ENCODE results near the gene ARID1B.

ARID1B gene

DNA sequence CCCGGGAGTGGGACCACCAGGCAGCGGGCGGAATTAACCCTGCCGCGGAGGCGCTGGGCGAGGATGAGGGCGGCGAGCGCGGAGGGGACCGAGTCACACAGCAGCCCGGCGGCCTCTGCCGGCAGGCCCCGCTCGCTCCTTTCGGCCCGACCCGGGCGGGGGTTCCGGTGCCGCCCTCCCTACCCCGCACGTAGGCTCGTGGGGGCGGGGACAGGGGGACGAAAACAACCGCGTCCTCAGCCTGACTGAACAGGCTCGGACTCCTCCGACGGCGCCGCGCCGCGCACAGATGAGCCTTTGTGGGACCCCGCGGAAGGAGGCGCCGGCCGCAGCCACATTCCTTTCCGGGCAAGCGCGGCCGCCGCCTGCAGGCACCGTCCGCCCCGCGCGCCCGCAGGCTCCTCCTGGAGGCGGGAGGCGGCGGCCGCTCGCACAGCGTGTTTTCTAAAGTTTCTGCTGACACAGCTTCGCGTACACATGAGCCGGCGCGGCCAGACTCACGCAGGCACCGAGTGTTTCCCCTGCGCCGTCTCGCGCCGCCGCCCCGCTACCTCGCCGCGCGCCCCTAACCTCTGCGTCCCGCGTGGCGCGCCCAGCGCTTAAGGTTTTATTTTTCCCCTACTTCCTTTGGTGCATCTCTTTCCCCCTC is 244.3 kb downstream of the ARID1B start:
- Histone ChIP-seq H3K79me2 (peaks cover 25% of the 10 kb centered on the region), H3K27ac (peak overlapping the region; percentile 98), H3K4me3 (ENCODE audit: low read depth, low read length) (peak overlapping the region; percentile 73), H3K27me3 (ENCODE audit: control insufficient read depth, insufficient read depth, low read length) (no peaks in the 10 kb centered on the region), H3K4me1 (peaks cover 18% of the 10 kb centered on the region), H3K4me2 (ENCODE audit: low read length) (peak overlapping the region; percentile 92), H2AFZ (peak overlapping the region; percentile 88), H3K9me3 (ENCODE audit: control insufficient read depth, low read length) (no peaks in the 10 kb centered on the region), H3K9ac (peak overlapping the region; percentile 90), H3K36me3 (ENCODE audit: control insufficient read depth, insufficient read depth, low read length) (no peaks in the 10 kb centered on the region)
- TF ChIP-seq, protein P1, sequence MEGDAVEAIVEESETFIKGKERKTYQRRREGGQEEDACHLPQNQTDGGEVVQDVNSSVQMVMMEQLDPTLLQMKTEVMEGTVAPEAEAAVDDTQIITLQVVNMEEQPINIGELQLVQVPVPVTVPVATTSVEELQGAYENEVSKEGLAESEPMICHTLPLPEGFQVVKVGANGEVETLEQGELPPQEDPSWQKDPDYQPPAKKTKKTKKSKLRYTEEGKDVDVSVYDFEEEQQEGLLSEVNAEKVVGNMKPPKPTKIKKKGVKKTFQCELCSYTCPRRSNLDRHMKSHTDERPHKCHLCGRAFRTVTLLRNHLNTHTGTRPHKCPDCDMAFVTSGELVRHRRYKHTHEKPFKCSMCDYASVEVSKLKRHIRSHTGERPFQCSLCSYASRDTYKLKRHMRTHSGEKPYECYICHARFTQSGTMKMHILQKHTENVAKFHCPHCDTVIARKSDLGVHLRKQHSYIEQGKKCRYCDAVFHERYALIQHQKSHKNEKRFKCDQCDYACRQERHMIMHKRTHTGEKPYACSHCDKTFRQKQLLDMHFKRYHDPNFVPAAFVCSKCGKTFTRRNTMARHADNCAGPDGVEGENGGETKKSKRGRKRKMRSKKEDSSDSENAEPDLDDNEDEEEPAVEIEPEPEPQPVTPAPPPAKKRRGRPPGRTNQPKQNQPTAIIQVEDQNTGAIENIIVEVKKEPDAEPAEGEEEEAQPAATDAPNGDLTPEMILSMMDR (IDR thresholded peaks at IDR 0.05): peak; percentile 74

DNA sequence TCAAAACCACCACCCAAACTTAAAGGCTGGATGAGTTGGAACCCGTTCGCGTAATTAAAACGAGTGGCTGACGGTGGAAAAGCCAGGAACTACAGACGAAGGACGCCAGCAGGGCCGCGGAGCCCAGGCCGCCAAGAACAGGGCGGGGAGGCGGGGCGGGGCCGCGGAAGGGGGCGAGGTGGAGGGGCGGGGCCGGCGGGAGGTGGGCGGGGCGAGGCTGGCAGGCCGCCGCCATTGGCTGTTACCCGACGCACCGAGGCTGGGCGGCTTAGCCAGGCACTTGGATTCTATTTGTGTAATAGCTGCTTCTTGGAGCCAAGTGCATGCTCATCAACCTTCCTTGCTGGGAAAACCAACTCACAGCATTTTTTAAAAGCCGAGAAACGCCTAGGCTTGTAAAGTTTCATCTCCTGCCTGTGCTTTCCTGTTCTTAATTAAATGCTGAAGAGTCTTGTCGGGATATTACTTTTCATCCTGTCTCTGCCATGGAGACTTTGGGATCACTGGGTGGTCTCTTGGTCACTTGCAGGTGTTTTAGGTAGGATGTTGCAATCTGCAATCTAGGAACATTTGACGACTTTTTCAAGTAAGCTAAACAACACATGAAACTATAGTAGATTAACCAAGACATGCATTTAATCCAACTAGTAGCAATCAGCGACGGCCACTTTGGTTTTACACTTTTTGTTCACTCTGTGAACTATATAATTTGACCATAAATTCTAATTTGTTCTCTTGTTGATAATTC is 245.0 kb downstream of the ARID1B start:
- Histone ChIP-seq H3K4me3 (ENCODE audit: low read depth, low read length) (peak overlapping the region; percentile 73), H3K4me1 (peaks cover 18% of the 10 kb centered on the region), H3K9ac (peak overlapping the region; percentile 90), H3K27ac (peak overlapping the region; percentile 98), H2AFZ (peak overlapping the region; percentile 88), H3K79me2 (peaks cover 30% of the 10 kb centered on the region), H3K36me3 (ENCODE audit: control insufficient read depth, insufficient read depth, low read length) (no peaks in the 10 kb centered on the region), H3K9me3 (ENCODE audit: control insufficient read depth, low read length) (no peaks in the 10 kb centered on the region), H3K4me2 (ENCODE audit: low read length) (peak overlapping the region; percentile 92), H3K27me3 (ENCODE audit: control insufficient read depth, insufficient read depth, low read length) (no peaks in the 10 kb centered on the region)
- TF ChIP-seq, protein P1 (IDR thresholded peaks at IDR 0.05): no peak

DNA sequence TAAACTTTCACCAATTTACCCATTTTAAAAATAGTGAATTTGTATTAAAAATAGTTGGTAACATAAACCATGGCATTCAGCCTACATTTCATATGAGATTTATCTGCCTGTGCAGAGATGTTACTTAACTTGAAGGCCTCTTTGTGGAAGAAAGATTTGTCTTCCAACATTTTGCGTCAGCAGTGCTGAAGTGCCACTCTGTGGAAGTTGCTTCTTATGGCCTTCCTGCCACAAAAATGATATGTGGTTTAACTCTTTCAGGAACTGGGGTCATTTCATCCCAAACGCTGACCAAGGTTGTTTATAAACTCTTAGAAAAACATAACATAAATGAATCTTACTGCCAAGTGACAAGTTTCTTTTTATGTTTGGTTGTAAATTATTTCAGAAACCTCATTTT is 246.8 kb downstream of the ARID1B start:
- TF ChIP-seq, protein P1 (IDR thresholded peaks at IDR 0.05): no peak
- Histone ChIP-seq H3K79me2 (peaks cover 30% of the 10 kb centered on the region), H3K36me3 (ENCODE audit: control insufficient read depth, insufficient read depth, low read length) (no peaks in the 10 kb centered on the region), H3K27me3 (ENCODE audit: control insufficient read depth, insufficient read depth, low read length) (no peaks in the 10 kb centered on the region), H3K4me3 (ENCODE audit: low read depth, low read length) (no peak overlapping the region), H2AFZ (no peak overlapping the region), H3K27ac (no peak overlapping the region), H3K4me1 (peaks cover 15% of the 10 kb centered on the region), H3K4me2 (ENCODE audit: low read length) (no peak overlapping the region), H3K9ac (no peak overlapping the region), H3K9me3 (ENCODE audit: control insufficient read depth, low read length) (no peaks in the 10 kb centered on the region)

DNA sequence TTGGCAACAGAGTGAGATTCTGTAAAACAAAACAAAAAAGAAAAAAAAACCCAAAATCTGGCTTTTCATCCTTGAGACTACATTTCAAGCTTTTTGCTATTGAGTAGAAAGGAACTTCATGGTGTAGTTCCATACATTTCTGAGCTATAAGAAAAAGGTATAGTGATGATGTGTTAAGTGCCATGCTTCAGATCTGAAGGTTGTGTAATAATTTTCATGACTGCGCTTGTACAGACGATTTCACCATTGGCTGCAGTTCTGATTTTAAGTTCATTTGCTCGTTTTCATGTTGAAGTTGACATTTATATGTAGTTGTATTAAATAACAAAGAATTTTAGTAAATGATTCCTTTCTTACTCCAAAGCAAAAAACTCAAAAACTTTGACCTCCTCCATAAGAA is 247.6 kb downstream of the ARID1B start:
- H3K27ac ChIP-seq: no peak overlapping the region

More for the DNA sequence above, 247.6 kb downstream of the ARID1B start:
- H3K4me2 ChIP-seq (ENCODE audit: low read length): no peak overlapping the region
- no peaks in the 10 kb centered on the region for H3K36me3 ChIP-seq (ENCODE audit: control insufficient read depth, insufficient read depth, low read length)
- H3K9me3 ChIP-seq (ENCODE audit: control insufficient read depth, low read length): no peaks in the 10 kb centered on the region
- peaks cover 8% of the 10 kb centered on the region for H3K4me1 ChIP-seq
- TF ChIP-seq, protein P1 (IDR thresholded peaks at IDR 0.05): no peak
- H3K9ac ChIP-seq: no peak overlapping the region
- no peak overlapping the region for H3K4me3 ChIP-seq (ENCODE audit: low read depth, low read length)
- H3K79me2 ChIP-seq: peaks cover 38% of the 10 kb centered on the region
- no peaks in the 10 kb centered on the region for H3K27me3 ChIP-seq (ENCODE audit: control insufficient read depth, insufficient read depth, low read length)
- H2AFZ ChIP-seq: no peak overlapping the region
